H1 (cell line): ENCODE measurements around the gene ZNF286A. TPM values are rescaled to one million over a fixed set of nuclear protein-coding genes. Genes with fewer than 3 reads are reported as not detected.

Experiments
- CTCF ChIA-PET: fragments of 300-600 bp; sonication (Branson Sonifier 250); formaldehyde crosslinking; loops from one replicate; lab custom pipeline; 2021; ENCODE audit not compliant: partially characterized antibody; lab: Charles Lee
- POLR2A ChIA-PET: fragments of 300-600 bp; sonication (Branson Sonifier 250); formaldehyde crosslinking; loops from one replicate; lab custom pipeline; 2021; ENCODE audit warnings: inconsistent platforms; ENCODE audit not compliant: partially characterized antibody; lab: Charles Lee
- DNase-seq, 2 experiments: peaks; one replicate each; pipeline versions ENCODE4 v3.0.0 to v3.0.0-alpha.2; 2010 to 2022; ENCODE audit warnings: low spot score in 2 of 2, low read depth in 1 of 2, mixed read lengths in 1 of 2
- FAIRE-seq: peaks from 2 replicates; lab custom pipeline; 2011; peaks lifted over from hg19 to GRCh38; lab: Jason Lieb, UNC
- H2AFZ ChIP-seq: 2 replicates; pipeline ENCODE4 v1.8.1; 2012; ENCODE audit warnings: low read length, inconsistent platforms
- H2AK5ac ChIP-seq: 2 replicates; pipeline ENCODE4 v1.6.1; 2013; ENCODE audit warnings: low read depth, low read length
- H2BK120ac ChIP-seq: replicated peaks from 2 replicates; pipeline ENCODE3; 2013; ENCODE audit warnings: low read depth, low read length, inconsistent platforms
- H2BK12ac ChIP-seq: 2 replicates; pipeline ENCODE4 v1.6.1; 2013; ENCODE audit warnings: low read depth, low read length
- H2BK15ac ChIP-seq: 2 replicates; pipeline ENCODE4 v1.6.1; 2013; ENCODE audit warnings: low read length
- H2BK20ac ChIP-seq: 2 replicates; pipeline ENCODE4 v1.6.1; 2013; ENCODE audit warnings: low read length
- H2BK5ac ChIP-seq: 2 replicates; pipeline ENCODE4 v1.6.1; 2013; ENCODE audit warnings: low read depth, low read length
- H3K14ac ChIP-seq: 2 replicates; pipeline ENCODE4 v1.6.1; 2013; ENCODE audit warnings: inconsistent platforms; ENCODE audit not compliant: insufficient read length
- H3K18ac ChIP-seq: 2 replicates; pipeline ENCODE4 v1.6.1; 2013; ENCODE audit warnings: low read length; ENCODE audit errors: extremely low read depth
- H3K23ac ChIP-seq: 2 replicates; pipeline ENCODE4 v1.6.1; 2013; ENCODE audit warnings: inconsistent platforms; ENCODE audit not compliant: insufficient read length
- H3K23me2 ChIP-seq: 2 replicates; pipeline ENCODE4 v1.6.1; 2013; ENCODE audit warnings: low read depth, low read length
- H3K27ac ChIP-seq: 2 replicates; pipeline ENCODE4 v1.6.1; 2011; ENCODE audit warnings: low read depth, low read length, inconsistent platforms
- H3K27me3 ChIP-seq, 4 experiments: replicated peaks in 1 of 4; 1 replicate in 1 of 4; 2 replicates in 3 of 4; pipeline versions ENCODE4 v1.6.1 to v1.8.1; 2011 to 2013; ENCODE audit warnings: low read length in 3 of 4, mild to moderate bottlenecking in 3 of 4, inconsistent platforms in 2 of 4, mixed read lengths in 2 of 4, moderate library complexity in 1 of 4; ENCODE audit not compliant: control insufficient read depth in 3 of 4, insufficient read depth in 3 of 4; ENCODE audit errors: extremely low read depth in 1 of 4
- H3K36me3 ChIP-seq, 4 experiments: 2 replicates each; pipeline versions ENCODE4 v1.6.1 to v1.8.1; 2011 to 2013; ENCODE audit warnings: mild to moderate bottlenecking in 4 of 4, low read length in 3 of 4, moderate library complexity in 2 of 4, control low read depth in 1 of 4, inconsistent platforms in 1 of 4; ENCODE audit not compliant: insufficient read depth in 4 of 4, control insufficient read depth in 2 of 4
- H3K4ac ChIP-seq: replicated peaks from 2 replicates; pipeline ENCODE3; 2013; ENCODE audit warnings: low read length, low read depth, mixed read lengths, inconsistent platforms; ENCODE audit not compliant: insufficient read length
- H3K4me1 ChIP-seq, 4 experiments: replicated peaks in 1 of 4; 1 replicate in 1 of 4; 2 replicates in 3 of 4; pipeline versions ENCODE4 v1.6.1 to v1.8.1; 2011 to 2013; ENCODE audit warnings: low read length in 3 of 4, inconsistent platforms in 2 of 4, mixed read lengths in 1 of 4; ENCODE audit not compliant: insufficient read depth in 4 of 4, control insufficient read depth in 3 of 4
- H3K4me2 ChIP-seq, 2 experiments: 2 replicates each; pipeline versions ENCODE4 v1.6.1 to v1.8.1; 2011 to 2013; ENCODE audit warnings: low read depth in 2 of 2, low read length in 2 of 2, control low read depth in 1 of 2, inconsistent platforms in 1 of 2, mild to moderate bottlenecking in 1 of 2; ENCODE audit not compliant: insufficient read depth in 1 of 2
- H3K4me3 ChIP-seq, 4 experiments: fragments of 200-600, 300-600 bp in 1 of 4; sonication (generic), shearing (Covaris generic), sonication (Bioruptor Twin) in 1 of 4; 2 replicates each; pipeline versions ENCODE4 v1.5.1 to v1.8.1; 2011 to 2016; ENCODE audit warnings: low read length in 4 of 4, low read depth in 3 of 4, control low read depth in 2 of 4, inconsistent platforms in 2 of 4, mild to moderate bottlenecking in 2 of 4, mixed read lengths in 1 of 4, moderate library complexity in 1 of 4; ENCODE audit not compliant: insufficient read depth in 2 of 4; ENCODE audit errors: extremely low read depth in 1 of 4
- H3K56ac ChIP-seq: replicated peaks from 2 replicates; pipeline ENCODE3; 2013; ENCODE audit warnings: low read depth, mild to moderate bottlenecking, mixed read lengths, low read length, inconsistent platforms; ENCODE audit not compliant: insufficient read length
- H3K79me1 ChIP-seq: 2 replicates; pipeline ENCODE4 v1.6.1; 2013; ENCODE audit warnings: low read depth, low read length, control low read depth
- H3K79me2 ChIP-seq, 2 experiments: 2 replicates each; pipeline versions ENCODE4 v1.6.1 to v1.8.1; 2012 to 2013; ENCODE audit warnings: low read length in 2 of 2, mild to moderate bottlenecking in 2 of 2, inconsistent platforms in 1 of 2; ENCODE audit not compliant: insufficient read depth in 2 of 2, control insufficient read depth in 1 of 2
- H3K9ac ChIP-seq, 4 experiments: replicated peaks in 1 of 4; 1 replicate in 1 of 4; 2 replicates in 3 of 4; pipeline versions ENCODE4 v1.6.1 to v1.8.1; 2011 to 2013; ENCODE audit warnings: low read depth in 3 of 4, low read length in 3 of 4, control low read depth in 2 of 4, mild to moderate bottlenecking in 2 of 4, moderate library complexity in 2 of 4, inconsistent platforms in 1 of 4; ENCODE audit errors: extremely low read depth in 1 of 4
- H3K9me3 ChIP-seq, 2 experiments: 2 replicates each; pipeline versions ENCODE4 v1.6.1 to v1.8.1; 2012 to 2013; ENCODE audit warnings: mild to moderate bottlenecking in 2 of 2, moderate library complexity in 2 of 2, control low read depth in 1 of 2, inconsistent platforms in 1 of 2, low read depth in 1 of 2, low read length in 1 of 2, mixed read lengths in 1 of 2; ENCODE audit not compliant: insufficient read depth in 2 of 2
- H4K20me1 ChIP-seq, 2 experiments: replicated peaks in 1 of 2; 2 replicates each; pipeline versions ENCODE3 to v1.8.1; 2011 to 2013; ENCODE audit warnings: inconsistent platforms in 2 of 2, low read length in 2 of 2, mild to moderate bottlenecking in 1 of 2; ENCODE audit not compliant: insufficient read depth in 2 of 2, control insufficient read depth in 1 of 2
- H4K5ac ChIP-seq: 2 replicates; pipeline ENCODE4 v1.6.1; 2013; ENCODE audit warnings: low read length, low read depth, mixed read lengths, inconsistent platforms; ENCODE audit not compliant: insufficient read length
- H4K8ac ChIP-seq: 2 replicates; pipeline ENCODE4 v1.8.0; 2013; ENCODE audit warnings: mild to moderate bottlenecking, moderate library complexity, low read length, inconsistent platforms; ENCODE audit not compliant: insufficient read depth; ENCODE audit errors: extremely low read depth
- H4K91ac ChIP-seq: replicated peaks from 2 replicates; pipeline ENCODE3; 2013; ENCODE audit warnings: low read length, mixed read lengths, inconsistent platforms; ENCODE audit not compliant: insufficient read length
- BACH1 ChIP-seq: IDR thresholded peaks from 2 replicates; pipeline ENCODE4 v1.6.1; 2012; ENCODE audit warnings: low read length, improper control_type of control experiment
- BCL11A ChIP-seq, 2 experiments: IDR thresholded peaks; one replicate each; pipeline ENCODE4 v1.6.1; 2011; ENCODE audit warnings: low read depth in 2 of 2, low read length in 2 of 2, mild to moderate bottlenecking in 2 of 2
- CREB1 ChIP-seq: IDR thresholded peaks from 2 replicates; pipeline ENCODE4 v1.6.1; 2012; ENCODE audit warnings: inconsistent platforms
- CTBP2 ChIP-seq: IDR thresholded peaks from 2 replicates; pipeline ENCODE4 v1.7.0; 2011; ENCODE audit warnings: borderline replicate concordance, mild to moderate bottlenecking, moderate library complexity, mixed read lengths, low read length; ENCODE audit not compliant: insufficient read depth, insufficient read length
- KDM5A ChIP-seq: fragments of 200-600 bp; IDR thresholded peaks from 2 replicates; pipeline ENCODE4 v1.7.1; 2012; ENCODE audit warnings: mild to moderate bottlenecking, low read length, inconsistent platforms, mixed read lengths
- PHF8 ChIP-seq: fragments of 200-600 bp; sonication (generic); conservative IDR thresholded peaks from 2 replicates; pipeline ENCODE4 v1.7.1; 2012; ENCODE audit warnings: low read depth, mild to moderate bottlenecking, inconsistent platforms, low read length, moderate library complexity
- TAF1 ChIP-seq: IDR thresholded peaks from 2 replicates; pipeline ENCODE4 v1.6.1; 2011; ENCODE audit warnings: mild to moderate bottlenecking, low read depth, low read length
- TEAD4 ChIP-seq: IDR thresholded peaks from 2 replicates; pipeline ENCODE4 v1.6.1; 2012; ENCODE audit warnings: low read depth, low read length, inconsistent platforms, mixed read lengths
- WGBS, 2 experiments: shearing (Covaris generic) in 1 of 2; methylation state at CpG; one replicate each; pipeline versions ENCODE4 v1.1.6 to v1.1.7; 2013 to 2015; ENCODE audit warnings: low lambda C conversion rate in 2 of 2, mixed read lengths in 2 of 2, inconsistent platforms in 1 of 2, low coverage in 1 of 2, missing lambda C conversion rate in 1 of 2; ENCODE audit not compliant: insufficient replicate concordance in 2 of 2, insufficient coverage in 1 of 2, insufficient read length in 1 of 2; ENCODE audit errors: extremely low coverage in 1 of 2, missing lambda C conversion rate in 1 of 2; 5-methylcytosine and 5-hydroxymethylcytosine counted together
- polyA plus RNA-seq, 7 experiments: library from polyadenylated mRNA; depleted of rRNA in 3 of 7; stranded (reverse) in 5 of 7; unstranded in 2 of 7; fragments of >200 nt in 5 of 7; fragments of 200-250 nt in 2 of 7; gene quantifications; 1 replicate in 5 of 7; 2 replicates in 1 of 7; 4 replicates in 1 of 7; pipeline versions ENCODE4 v1.2.1 to v1.2.3, GENCODE V29; 2011 to 2013; ENCODE audit warnings: missing spikeins in 2 of 7, mixed read lengths in 2 of 7
- total RNA-seq: library from RNA; stranded (reverse); fragmentation: NEBNext Ultra II Directional; extraction: Animal tissue kit (Norgen Biotek cat#: 25700); gene quantifications from 2 replicates; pipeline ENCODE4 v1.2.1, GENCODE V29; 2021
- TF ChIP-seq, protein P1 (sequence below): IDR thresholded peaks from 2 replicates; pipeline ENCODE4 v1.6.1; 2012; ENCODE audit warnings: inconsistent platforms
- TF ChIP-seq, protein P2 (sequence below), 3 experiments: IDR thresholded peaks; 1 replicate in 2 of 3; 2 replicates in 1 of 3; pipeline versions ENCODE4 v1.5.1 to v1.6.1; 2011; ENCODE audit warnings: low read length in 3 of 3, mild to moderate bottlenecking in 3 of 3, inconsistent platforms in 2 of 3, low read depth in 1 of 3, moderate library complexity in 1 of 3; ENCODE audit not compliant: insufficient read depth in 1 of 3; ENCODE audit errors: control extremely low read depth in 1 of 3

Gene ZNF286A
- total and polyA plus RNA-seq, 2 of the 8 experiments (the other 6 are each of a cell fraction or from before 2014, with no cell fraction given): 18.2 to 100.0 TPM

DNA sequence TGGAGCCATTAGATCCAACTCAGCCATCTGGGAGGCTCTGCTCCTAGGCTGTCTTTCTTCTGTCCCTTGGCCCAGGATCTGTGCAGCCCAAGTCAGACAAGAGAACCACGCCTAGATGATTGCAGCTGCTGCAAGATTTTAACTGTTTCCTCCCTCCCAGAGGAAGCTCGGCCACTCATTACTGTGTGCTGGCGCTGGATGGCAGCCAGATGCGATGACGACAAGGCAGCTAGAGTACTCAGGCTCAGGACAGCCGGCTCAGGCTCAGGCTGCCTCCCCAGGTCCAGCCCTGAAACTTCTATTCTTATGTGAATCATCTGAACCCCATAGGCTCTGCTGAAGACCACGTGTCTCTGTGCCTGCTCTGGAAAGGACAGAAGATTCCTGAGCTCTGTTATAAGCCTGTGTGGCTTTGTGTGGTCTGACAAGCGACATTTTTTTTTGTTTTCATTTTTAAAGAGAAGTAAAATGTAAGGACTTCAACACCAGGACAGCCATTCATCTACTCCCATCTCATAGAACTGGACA lies 47.9 kb upstream of the ZNF286A start:
- Histone ChIP-seq H3K9me3 (no peaks in the 10 kb centered on the region), H3K4me2 (peak overlapping the region; percentile 34 to 38), H3K23ac (no peak overlapping the region), H2BK20ac (no peak overlapping the region), H3K4ac (no peak overlapping the region), H3K79me2 (no peaks in the 10 kb centered on the region), H3K4me3 (peak overlapping the region in 1 of 4 experiments; percentile 8; a peak in 1 of 8 replicates), H2BK12ac (no peak overlapping the region), H3K36me3 (no peaks in the 10 kb centered on the region; a peak in 1 of 8 replicates), H3K56ac (no peak overlapping the region), H3K27ac (no peak overlapping the region), H3K4me1 (peaks cover 0 to 10% (median 7%) of the 10 kb centered on the region in 4 experiments; a peak in 4 of 7 replicates), H3K9ac (no peak overlapping the region), H2BK5ac (no peak overlapping the region; the same call in 1 of the 2 replicates), H3K27me3 (no peaks in the 10 kb centered on the region), H2AK5ac (peak overlapping the region; percentile 43; the same call in 1 of the 2 replicates), H2BK15ac (no peak overlapping the region), H3K18ac (peak overlapping the region; percentile 81; the same call in 1 of the 2 replicates), H3K79me1 (no peaks in the 10 kb centered on the region), H4K91ac (peak overlapping the region; percentile 59), H4K20me1 (no peaks in the 10 kb centered on the region), H3K14ac (no peak overlapping the region), H2BK120ac (no peak overlapping the region), H4K8ac (no peak overlapping the region; the same call in 1 of the 2 replicates), H2AFZ (no peak overlapping the region), H4K5ac (no peak overlapping the region), H3K23me2 (no peaks in the 10 kb centered on the region)
- FAIRE-seq (no peak), DNase-seq (peak in 1 of 2 experiments; percentile 43)
- POLR2A ChIA-PET: interaction anchor here (0.6 kb wide), 1 partner anchor 355 kb away, joined by 3 read pairs; no protein-coding TSS in a partner anchor
- CTCF ChIA-PET: interaction anchor here (2.4 kb wide), 1 partner anchor 9 kb away, joined by 8 read pairs; no protein-coding TSS in a partner anchor
- WGBS, 2 experiments: 52% methylated on average over 8 of the region's 8 CpGs; no CpG with 5 or more reads in 1 of the 2 experiments
- no peak for TF ChIP-seq BCL11A (IDR thresholded peaks at IDR 0.05; ENCODE audit: low read depth in 2 of 2, low read length in 2 of 2)
- no peak for TF ChIP-seq TEAD4
- TF ChIP-seq KDM5A: no peak
- no peak for TF ChIP-seq PHF8
- TF ChIP-seq, protein P1, sequence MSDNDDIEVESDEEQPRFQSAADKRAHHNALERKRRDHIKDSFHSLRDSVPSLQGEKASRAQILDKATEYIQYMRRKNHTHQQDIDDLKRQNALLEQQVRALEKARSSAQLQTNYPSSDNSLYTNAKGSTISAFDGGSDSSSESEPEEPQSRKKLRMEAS: peak; percentile 62
- no peak for TF ChIP-seq CREB1
- no peak for TF ChIP-seq BACH1
- TF ChIP-seq TAF1: no peak
- no peak for TF ChIP-seq CTBP2
- TF ChIP-seq, protein P2, sequence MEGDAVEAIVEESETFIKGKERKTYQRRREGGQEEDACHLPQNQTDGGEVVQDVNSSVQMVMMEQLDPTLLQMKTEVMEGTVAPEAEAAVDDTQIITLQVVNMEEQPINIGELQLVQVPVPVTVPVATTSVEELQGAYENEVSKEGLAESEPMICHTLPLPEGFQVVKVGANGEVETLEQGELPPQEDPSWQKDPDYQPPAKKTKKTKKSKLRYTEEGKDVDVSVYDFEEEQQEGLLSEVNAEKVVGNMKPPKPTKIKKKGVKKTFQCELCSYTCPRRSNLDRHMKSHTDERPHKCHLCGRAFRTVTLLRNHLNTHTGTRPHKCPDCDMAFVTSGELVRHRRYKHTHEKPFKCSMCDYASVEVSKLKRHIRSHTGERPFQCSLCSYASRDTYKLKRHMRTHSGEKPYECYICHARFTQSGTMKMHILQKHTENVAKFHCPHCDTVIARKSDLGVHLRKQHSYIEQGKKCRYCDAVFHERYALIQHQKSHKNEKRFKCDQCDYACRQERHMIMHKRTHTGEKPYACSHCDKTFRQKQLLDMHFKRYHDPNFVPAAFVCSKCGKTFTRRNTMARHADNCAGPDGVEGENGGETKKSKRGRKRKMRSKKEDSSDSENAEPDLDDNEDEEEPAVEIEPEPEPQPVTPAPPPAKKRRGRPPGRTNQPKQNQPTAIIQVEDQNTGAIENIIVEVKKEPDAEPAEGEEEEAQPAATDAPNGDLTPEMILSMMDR (IDR thresholded peaks at IDR 0.05; ENCODE audit: control extremely low read depth in 1 of 3, insufficient read depth in 1 of 3, low read depth in 1 of 3, low read length in 3 of 3): no peak
